Naive thymus-derived CD8-positive, alpha-beta T cell (primary cell): ENCODE results near the gene SPRED2. TPM values are rescaled to one million over a fixed set of nuclear protein-coding genes. Genes with fewer than 3 reads are reported as not detected.
A peak's percentile ranks its signal among the peaks of the same experiment; 100 is the strongest.

Experiments used
- ATAC-seq, 2 donors: fragments of 150-1000 bp; cut with Tn5 transposase in 1 of 2; sonication (Bioruptor Pico), chemical (Tn5 transposase) in 1 of 2; 1 replicate in 1 of 2; 2 replicates in 1 of 2; pipeline ENCODE4 v1.10.0; 2021; ENCODE audit warnings: mild to moderate bottlenecking in 2 of 2, moderate library complexity in 2 of 2
- POLR2A ChIA-PET: fragments of 350-600 bp; sonication (Branson Sonifier 250); formaldehyde crosslinking; loops from one replicate; lab custom pipeline; 2021; ENCODE audit warnings: antibody characterized with exemption; lab: Charles Lee
- DNase-seq, 10 donors: peaks; one replicate each; pipeline versions ENCODE4 v3.0.0 to v3.0.0-alpha.2; 2020 to 2022
- H3K27ac Mint-ChIP-seq, 10 donors: one replicate each; pipeline ENCODE4 v1.8.0; 2020 to 2022; ENCODE audit warnings: mild to moderate bottlenecking in 10 of 10, mixed read lengths in 10 of 10, moderate library complexity in 4 of 10, inconsistent platforms in 1 of 10
- H3K27me3 Mint-ChIP-seq, 5 donors: one replicate each; pipeline ENCODE4 v1.8.0; 2021 to 2022; ENCODE audit warnings: mixed read lengths in 5 of 5
- H3K36me3 Mint-ChIP-seq, 3 donors: one replicate each; pipeline ENCODE4 v1.8.0; 2020 to 2022; ENCODE audit warnings: mixed read lengths in 3 of 3, mild to moderate bottlenecking in 2 of 3, inconsistent platforms in 1 of 3
- H3K4me1 Mint-ChIP-seq, 4 donors: one replicate each; pipeline ENCODE4 v1.8.0; 2021 to 2022; ENCODE audit warnings: mixed read lengths in 4 of 4
- H3K4me3 Mint-ChIP-seq, 10 donors: one replicate each; pipeline ENCODE4 v1.8.0; 2020 to 2022; ENCODE audit warnings: mild to moderate bottlenecking in 10 of 10, mixed read lengths in 10 of 10, moderate library complexity in 6 of 10, inconsistent platforms in 1 of 10
- H3K9me3 Mint-ChIP-seq, 9 donors: one replicate each; pipeline ENCODE4 v1.8.0; 2020 to 2022; ENCODE audit warnings: mixed read lengths in 9 of 9, mild to moderate bottlenecking in 3 of 9, inconsistent platforms in 1 of 9, moderate library complexity in 1 of 9
- polyA plus RNA-seq, 3 donors: library from polyadenylated mRNA; unstranded; fragments of 300-500 nt; fragmentation: Illumina TruSeq; gene quantifications; one replicate each; pipeline ENCODE4 v1.2.3, GENCODE V29; 2021
- total RNA-seq, 8 experiments: library from RNA in 2 of 8; stranded (reverse) in 2 of 8; gene quantifications; one replicate each; pipeline ENCODE4 v1.2.3 and lab custom pipeline; 2021 to 2026

SPRED2 gene
- total and polyA plus RNA-seq, 5 experiments from 2014 or later = 0.17 to 0.57 (median 0.28) TPM; not detected in 1

DNA sequence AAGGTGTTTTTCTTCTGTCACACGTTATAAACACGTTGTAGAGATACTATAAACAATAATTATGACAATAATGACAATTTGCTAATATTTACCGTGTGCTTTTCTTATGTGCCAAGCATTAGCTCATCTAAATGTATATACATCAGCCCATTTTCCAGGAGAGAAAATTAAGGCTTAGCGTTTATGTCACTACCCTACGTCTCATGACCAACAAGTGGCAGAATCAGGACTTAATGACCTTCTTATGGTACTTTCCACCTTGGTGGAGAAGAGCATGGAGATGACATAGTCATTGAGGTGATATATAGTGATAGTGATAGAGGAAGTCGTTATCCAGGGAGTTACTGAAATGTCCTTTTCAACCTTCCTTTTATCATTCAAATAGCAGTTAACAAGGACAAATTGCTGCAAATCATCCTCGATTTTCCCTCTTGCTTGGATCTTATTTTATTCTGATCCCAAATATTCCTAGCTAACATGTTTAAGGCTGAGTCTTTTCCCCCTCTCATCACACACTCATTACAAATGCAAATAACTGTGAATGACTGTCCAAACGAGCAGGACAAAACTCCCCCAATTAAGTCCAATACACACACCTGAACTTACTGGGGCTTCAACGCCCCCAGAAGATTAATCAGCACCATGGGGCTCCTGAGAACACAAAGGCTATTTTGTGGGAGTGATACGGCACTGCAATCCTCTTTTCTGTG is 27.3 kb downstream of the SPRED2 start:
- no peak overlapping the region for H3K27ac Mint-ChIP-seq
- H3K4me3 Mint-ChIP-seq = no peak overlapping the region
- DNase-seq (no peak), ATAC-seq (no peak)
- POLR2A ChIA-PET = no interaction called here
- H3K27me3 Mint-ChIP-seq = peaks cover 2 to 34% (median 19%) of the 10 kb centered on the region in 5 donors
- H3K9me3 Mint-ChIP-seq = no peaks in the 10 kb centered on the region
- H3K4me1 Mint-ChIP-seq = peaks cover 2 to 27% (median 18%) of the 10 kb centered on the region in 4 donors
- no peaks in the 10 kb centered on the region for H3K36me3 Mint-ChIP-seq

- Mint-ChIP-seq H3K36me3 (no peaks in the 10 kb centered on the region), H3K4me3 (no peak overlapping the region), H3K27me3 (peaks cover 2 to 34% (median 21%) of the 10 kb centered on the region in 5 donors), H3K27ac (no peak overlapping the region), H3K4me1 (peaks cover 2 to 27% (median 18%) of the 10 kb centered on the region in 4 donors), H3K9me3 (no peaks in the 10 kb centered on the region)
- POLR2A ChIA-PET = no interaction called here
- ATAC-seq (no peak), DNase-seq (no peak)
These were observed 28.9 kb downstream of the SPRED2 start for GRCh38 chr2:65403529-65403915.

GRCh38 chr2:65402780-65403528 is 29.4 kb downstream of the SPRED2 start:
- POLR2A ChIA-PET = no interaction called here
- Mint-ChIP-seq H3K4me3 (no peak overlapping the region), H3K27ac (no peak overlapping the region), H3K4me1 (peaks cover 2 to 24% (median 17%) of the 10 kb centered on the region in 4 donors), H3K36me3 (no peaks in the 10 kb centered on the region), H3K9me3 (no peaks in the 10 kb centered on the region), H3K27me3 (peaks cover 2 to 30% (median 20%) of the 10 kb centered on the region in 5 donors)
- no peak for DNase-seq
- no peak for ATAC-seq

- no peak for DNase-seq
These were observed 30.1 kb downstream of the SPRED2 start for GRCh38 chr2:65402323-65402722.

GRCh38 chr2:65397122-65397521 is 35.3 kb downstream of the SPRED2 start:
- Mint-ChIP-seq H3K27ac (no peak overlapping the region), H3K27me3 (peaks cover 2 to 13% (median 8%) of the 10 kb centered on the region in 5 donors), H3K4me3 (no peak overlapping the region), H3K4me1 (peaks cover 0 to 29% (median 3%) of the 10 kb centered on the region in 4 donors), H3K36me3 (no peaks in the 10 kb centered on the region), H3K9me3 (no peaks in the 10 kb centered on the region)
- POLR2A ChIA-PET = no interaction called here
- DNase-seq (no peak), ATAC-seq (no peak)

More at GRCh38 chr2:65402323-65402722, 30.1 kb downstream of the SPRED2 start:
- H3K36me3 Mint-ChIP-seq = no peaks in the 10 kb centered on the region
- no peak for ATAC-seq
- H3K27ac Mint-ChIP-seq = no peak overlapping the region
- no peaks in the 10 kb centered on the region for H3K9me3 Mint-ChIP-seq
- H3K4me3 Mint-ChIP-seq = no peak overlapping the region
- POLR2A ChIA-PET = no interaction called here
- peaks cover 2 to 27% (median 15%) of the 10 kb centered on the region in 5 donors for H3K27me3 Mint-ChIP-seq
- H3K4me1 Mint-ChIP-seq = peaks cover 2 to 18% (median 16%) of the 10 kb centered on the region in 4 donors

DNA sequence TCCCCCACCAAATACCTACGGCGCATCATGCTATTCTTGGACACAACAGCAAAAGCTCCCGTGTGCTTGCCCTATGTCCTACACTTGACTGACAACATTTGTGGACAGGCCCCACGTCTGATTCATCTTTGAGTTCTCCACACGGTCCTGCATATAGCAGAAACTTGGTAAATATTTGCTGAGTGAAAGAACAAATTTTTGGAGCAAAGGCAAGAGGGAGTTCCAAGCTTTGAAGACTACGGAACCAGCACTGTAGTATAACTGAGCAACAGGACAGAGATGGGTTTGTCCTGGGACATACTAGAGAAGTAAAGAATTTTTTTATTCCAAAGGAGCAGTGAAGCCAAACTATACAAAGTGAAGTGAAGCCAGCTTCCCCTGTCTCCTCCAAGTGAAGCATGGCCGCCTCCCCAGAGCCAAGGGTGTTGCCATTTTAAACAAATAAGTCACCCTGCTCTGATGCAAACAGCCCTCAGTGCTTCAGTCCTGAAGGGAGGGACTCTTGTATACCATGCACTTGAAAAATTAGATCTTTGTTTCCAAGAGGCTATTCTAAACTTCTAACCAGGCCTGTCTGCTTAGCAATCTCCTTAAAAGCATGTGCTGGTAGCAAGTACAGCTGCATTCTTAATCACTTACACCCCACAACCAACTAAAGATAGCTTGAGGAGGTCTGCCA is 35.9 kb downstream of the SPRED2 start:
- ATAC-seq (no peak), DNase-seq (no peak)
- Mint-ChIP-seq H3K9me3 (no peaks in the 10 kb centered on the region), H3K4me3 (no peak overlapping the region), H3K4me1 (peaks cover 0 to 29% (median 3%) of the 10 kb centered on the region in 4 donors), H3K27me3 (peaks cover 2 to 13% (median 8%) of the 10 kb centered on the region in 5 donors), H3K36me3 (no peaks in the 10 kb centered on the region), H3K27ac (no peak overlapping the region)
- POLR2A ChIA-PET = interaction anchor here (0.7 kb wide), 1 partner anchor 30 kb away, joined by 3 read pairs; no protein-coding TSS in a partner anchor

DNA sequence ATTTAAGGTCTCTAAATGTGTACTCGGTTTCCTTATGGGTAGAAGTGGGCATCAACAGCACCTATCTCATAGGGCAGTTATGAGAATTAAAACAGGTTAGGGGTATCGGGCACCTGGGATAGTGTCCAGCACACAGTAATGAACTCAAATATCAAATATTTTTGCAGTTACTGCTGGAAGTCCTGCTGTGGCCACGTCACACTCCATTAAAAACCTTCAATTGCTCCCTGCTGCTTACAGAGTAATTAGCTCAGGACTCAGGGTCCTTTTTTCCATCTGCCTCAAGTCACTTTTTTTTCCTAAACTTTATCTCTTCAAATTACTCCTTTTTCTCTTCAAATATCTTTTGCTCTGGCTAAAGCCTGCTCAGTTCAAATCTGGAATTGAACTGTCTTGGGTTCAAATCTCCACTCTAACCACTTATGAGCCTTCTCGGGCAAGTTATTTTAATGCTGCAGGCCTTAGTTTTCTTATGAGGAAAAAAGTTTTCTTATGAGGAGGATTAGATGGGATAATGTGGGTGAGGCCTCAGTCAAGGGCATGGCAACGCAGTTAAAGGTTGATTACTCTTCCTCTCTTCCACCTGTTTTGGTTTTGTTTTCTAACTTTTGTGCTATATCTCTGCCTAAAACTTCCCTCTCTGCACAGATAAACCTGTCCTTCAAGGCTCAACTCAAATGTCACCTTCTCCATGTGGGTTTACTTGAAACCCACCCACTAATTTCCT is 36.6 kb downstream of the SPRED2 start:
- DNase-seq (no peak), ATAC-seq (no peak)
- Mint-ChIP-seq H3K4me3 (no peak overlapping the region), H3K36me3 (no peaks in the 10 kb centered on the region), H3K27me3 (peaks cover 2 to 13% (median 5%) of the 10 kb centered on the region in 5 donors), H3K27ac (peak overlapping the region in 1 of 10 donors; percentile 83), H3K4me1 (peaks cover 0 to 29% (median 3%) of the 10 kb centered on the region in 4 donors), H3K9me3 (no peaks in the 10 kb centered on the region)
- POLR2A ChIA-PET = interaction anchor here (0.7 kb wide), 1 partner anchor 30 kb away, joined by 3 read pairs; no protein-coding TSS in a partner anchor

- Mint-ChIP-seq H3K9me3 (no peaks in the 10 kb centered on the region), H3K4me3 (no peak overlapping the region)
- POLR2A ChIA-PET = no interaction called here
These were observed 38.5 kb downstream of the SPRED2 start for GRCh38 chr2:65393743-65394422.

GRCh38 chr2:65393046-65393445 is 39.4 kb downstream of the SPRED2 start:
- ATAC-seq = no peak
- DNase-seq = no peak
- H3K9me3 Mint-ChIP-seq = no peaks in the 10 kb centered on the region
- H3K27me3 Mint-ChIP-seq = peaks cover 2 to 14% (median 4%) of the 10 kb centered on the region in 5 donors
- POLR2A ChIA-PET = no interaction called here
- no peaks in the 10 kb centered on the region for H3K36me3 Mint-ChIP-seq
- no peak overlapping the region for H3K4me3 Mint-ChIP-seq
- no peak overlapping the region for H3K27ac Mint-ChIP-seq
- peaks cover 0 to 43% (median 3%) of the 10 kb centered on the region in 4 donors for H3K4me1 Mint-ChIP-seq

More at GRCh38 chr2:65393743-65394422, 38.5 kb downstream of the SPRED2 start:
- DNase-seq (no peak), ATAC-seq (no peak)
- Mint-ChIP-seq H3K27me3 (peaks cover 2 to 14% (median 4%) of the 10 kb centered on the region in 5 donors), H3K36me3 (no peaks in the 10 kb centered on the region), H3K4me1 (peaks cover 0 to 41% (median 3%) of the 10 kb centered on the region in 4 donors), H3K27ac (no peak overlapping the region)

- H3K4me3 Mint-ChIP-seq = no peak overlapping the region
- H3K27ac Mint-ChIP-seq = no peak overlapping the region
- H3K27me3 Mint-ChIP-seq = peaks cover 2 to 14% (median 4%) of the 10 kb centered on the region in 5 donors
- H3K36me3 Mint-ChIP-seq = no peaks in the 10 kb centered on the region
- ATAC-seq = no peak
- no peaks in the 10 kb centered on the region for H3K9me3 Mint-ChIP-seq
- POLR2A ChIA-PET = no interaction called here
- peaks cover 0 to 42% (median 3%) of the 10 kb centered on the region in 4 donors for H3K4me1 Mint-ChIP-seq
- DNase-seq = no peak
These were observed 39.8 kb downstream of the SPRED2 start for GRCh38 chr2:65392609-65393008.

DNA sequence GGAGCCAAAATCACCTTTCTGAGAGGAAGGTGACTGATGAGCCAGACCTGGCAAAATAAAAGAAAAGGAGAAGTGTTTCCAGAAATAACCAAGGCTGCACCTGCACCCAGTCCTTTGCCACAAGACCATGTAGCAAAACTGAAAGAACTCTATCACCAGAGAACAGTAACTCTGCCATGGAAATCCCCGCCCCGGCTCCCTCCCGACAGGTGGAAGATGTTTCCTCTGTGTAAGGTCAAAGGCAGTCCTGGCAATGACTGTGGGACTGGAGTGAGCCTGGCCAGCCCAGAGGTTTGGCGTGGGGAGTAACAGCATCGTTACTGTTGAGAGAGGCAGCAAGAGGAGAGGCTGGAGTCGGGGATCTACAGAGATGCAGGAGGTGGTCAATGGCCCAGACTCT is 42.3 kb downstream of the SPRED2 start:
- DNase-seq = no peak
- no peak for ATAC-seq
- POLR2A ChIA-PET = no interaction called here
- Mint-ChIP-seq H3K36me3 (no peaks in the 10 kb centered on the region), H3K4me1 (peaks cover 0 to 24% (median 0%) of the 10 kb centered on the region in 4 donors), H3K27ac (peak overlapping the region in 1 of 10 donors; percentile 31), H3K27me3 (peaks cover 0 to 13% (median 4%) of the 10 kb centered on the region in 5 donors), H3K9me3 (no peaks in the 10 kb centered on the region), H3K4me3 (peak overlapping the region in 1 of 10 donors; percentile 39)
